Erythroblast (primary cell): ENCODE measurements around the gene MTMR8.
"Not testable (repeated sequence)": the region's sequence is repeated elsewhere in the genome, so short reads cannot be mapped to it uniquely, and the experiment has no call there.

Experiments used
- DNase-seq, 2 experiments: peaks; one replicate each; lab custom pipeline; 2025; lab: John Stamatoyannopoulos, UW
- GATA1 ChIP-seq: IDR thresholded peaks from 2 replicates; pipeline ENCODE4 v1.6.1; 2011; ENCODE audit warnings: low read depth, mild to moderate bottlenecking, control low read depth, low read length, moderate library complexity
- POLR2A ChIP-seq: IDR thresholded peaks from 2 replicates; pipeline ENCODE4 v1.6.1; 2011; ENCODE audit warnings: mild to moderate bottlenecking, low read length

MTMR8 gene

DNA sequence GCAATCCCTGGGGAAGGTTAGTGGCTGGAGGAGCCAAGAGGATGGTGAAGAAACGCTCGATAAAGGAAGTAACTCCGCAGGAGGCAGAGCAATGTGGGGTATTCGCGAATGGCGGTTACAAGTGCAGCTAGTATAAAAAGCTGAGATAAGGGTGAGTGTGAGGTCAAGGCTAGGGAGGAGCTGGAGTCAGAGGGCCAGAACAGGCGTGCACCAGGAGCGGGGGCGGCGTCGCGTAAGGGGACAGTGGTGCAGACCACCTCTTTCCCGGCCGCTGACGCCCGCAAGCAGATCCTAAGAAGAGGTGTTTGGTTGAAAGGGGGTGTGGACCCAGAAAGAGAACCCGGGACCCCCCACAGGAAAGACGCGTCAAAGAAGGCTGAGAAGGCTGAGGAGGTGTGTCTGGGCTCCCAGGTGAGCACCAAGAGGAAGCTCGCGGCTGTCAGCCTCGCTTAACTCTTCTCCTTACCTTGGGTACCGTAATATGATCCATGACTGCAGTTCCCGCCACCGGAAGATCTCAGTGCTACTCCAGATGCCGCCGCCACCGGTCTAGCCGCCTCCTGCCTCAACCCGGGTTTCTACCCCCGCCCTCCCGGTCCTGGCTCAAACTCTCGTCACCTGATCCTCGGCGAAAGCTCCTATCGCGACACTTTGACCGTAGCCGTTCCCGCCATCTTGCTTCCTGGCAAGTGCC is at the start of gene MTMR8:
Gene MTMR8 (minus strand): TSS at position 579 of the 694 bp plus-strand sequence. CDS start 89 bp downstream, at position 490.
- peak; percentile 44 for TF ChIP-seq POLR2A
- TF ChIP-seq GATA1: no peak
- peak; percentile 84 to 85 for DNase-seq

DNA sequence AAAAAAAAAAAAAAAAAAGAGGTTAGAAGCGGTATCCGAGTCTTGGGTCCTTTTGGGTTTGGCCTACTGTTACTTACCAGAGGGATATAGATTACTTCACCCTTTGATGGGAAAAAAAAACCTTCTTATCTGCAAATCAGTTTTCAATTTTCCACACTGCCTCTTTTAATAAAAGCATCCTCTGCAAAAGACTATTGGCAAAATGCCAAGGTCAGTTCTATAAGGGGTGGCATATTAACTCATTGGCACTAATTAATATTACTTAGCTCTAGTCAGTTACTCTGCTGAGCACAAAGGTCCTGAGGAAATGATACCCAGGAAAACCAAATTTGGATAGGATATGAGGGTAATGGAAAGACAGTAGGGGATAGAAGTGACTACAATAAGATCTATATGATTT is 44.3 kb upstream of the MTMR8 start:
- no peak for DNase-seq
- no peak for TF ChIP-seq POLR2A
- TF ChIP-seq GATA1: no peak

DNA sequence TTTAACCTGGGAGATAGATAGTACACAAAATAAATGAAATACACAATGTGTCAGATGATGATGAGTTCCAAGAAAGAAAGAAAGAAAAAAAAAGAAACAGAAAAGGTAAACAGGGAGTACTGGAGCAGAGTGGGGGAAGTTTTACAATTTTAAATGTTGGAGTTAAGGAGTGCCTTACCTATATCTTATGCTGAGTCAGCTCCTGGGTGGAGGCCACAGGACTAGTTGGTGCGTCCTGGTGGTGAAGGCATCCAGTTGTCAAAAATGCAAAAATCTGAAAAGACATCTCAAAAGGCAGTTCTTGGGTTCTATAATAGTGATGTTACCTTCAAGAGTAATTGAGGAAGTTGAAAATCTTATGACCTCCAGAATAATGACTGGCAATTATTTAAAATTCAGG is 42.4 kb upstream of the MTMR8 start:
- TF ChIP-seq GATA1: no peak
- TF ChIP-seq POLR2A: no peak
- DNase-seq: no peak

DNA sequence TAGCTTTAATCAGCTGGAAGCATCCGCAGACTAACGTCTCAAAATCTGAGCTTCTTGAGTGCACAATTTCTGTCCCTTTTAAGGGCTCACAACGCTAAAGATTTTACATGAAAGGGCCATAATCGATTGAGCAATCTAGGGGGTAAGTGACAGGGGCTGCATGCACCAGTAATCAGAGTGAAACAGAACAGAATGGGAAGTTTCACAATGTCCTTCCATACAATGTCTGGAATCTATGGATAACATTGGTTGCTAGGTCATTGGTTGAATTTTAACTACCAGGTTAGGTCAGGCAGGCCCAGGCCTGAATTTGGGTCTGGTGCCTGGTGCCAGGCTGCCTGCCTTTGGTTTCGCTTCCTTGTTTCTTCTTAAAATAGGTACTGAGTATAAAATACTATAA is 42.0 kb upstream of the MTMR8 start:
- no peak for TF ChIP-seq POLR2A
- TF ChIP-seq GATA1: no peak

DNA sequence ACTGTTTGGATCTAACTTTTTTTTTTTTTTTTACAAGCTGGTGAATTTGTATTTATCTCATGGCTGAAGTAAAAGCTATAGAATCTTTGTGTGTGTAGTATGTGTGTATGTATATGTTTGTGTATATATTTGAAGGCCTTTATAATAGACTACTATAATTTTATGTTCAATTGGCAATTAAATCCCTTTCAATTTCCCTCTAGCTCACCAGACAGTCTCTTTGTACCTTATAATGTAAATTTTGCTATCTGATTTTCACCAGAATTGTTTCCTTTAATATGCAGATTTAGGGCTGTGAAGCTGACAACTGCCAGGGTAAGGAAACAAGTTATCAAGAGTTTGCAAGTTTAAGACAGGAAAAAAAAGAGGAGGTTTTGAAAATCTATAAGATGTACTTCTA is 33.1 kb upstream of the MTMR8 start:
- TF ChIP-seq POLR2A (no peak), GATA1 (no peak)

More for the DNA sequence above, 42.0 kb upstream of the MTMR8 start:
- DNase-seq: no peak

DNA sequence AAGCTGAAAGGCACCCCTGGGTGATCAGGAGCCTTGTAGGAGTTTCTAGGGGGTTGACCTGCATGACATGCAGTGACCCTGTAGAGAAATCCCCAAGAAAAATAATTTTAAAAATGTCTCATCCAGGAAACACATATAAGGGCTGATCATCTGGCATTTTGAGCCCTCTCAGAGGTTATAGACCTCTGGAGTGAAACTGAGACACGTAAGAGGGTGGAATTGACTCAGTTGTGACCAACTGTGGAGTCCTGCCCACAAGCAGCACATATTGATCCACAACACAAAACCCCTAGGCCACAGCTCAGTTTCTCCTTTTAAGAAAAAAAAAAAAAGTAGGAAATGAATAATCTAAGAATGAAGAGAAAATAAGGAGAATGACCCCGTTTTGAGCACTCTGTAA is 32.5 kb upstream of the MTMR8 start:
- TF ChIP-seq POLR2A (no peak), GATA1 (no peak)
- DNase-seq: no peak

More for the DNA sequence above, 33.1 kb upstream of the MTMR8 start:
- DNase-seq: no peak

DNA sequence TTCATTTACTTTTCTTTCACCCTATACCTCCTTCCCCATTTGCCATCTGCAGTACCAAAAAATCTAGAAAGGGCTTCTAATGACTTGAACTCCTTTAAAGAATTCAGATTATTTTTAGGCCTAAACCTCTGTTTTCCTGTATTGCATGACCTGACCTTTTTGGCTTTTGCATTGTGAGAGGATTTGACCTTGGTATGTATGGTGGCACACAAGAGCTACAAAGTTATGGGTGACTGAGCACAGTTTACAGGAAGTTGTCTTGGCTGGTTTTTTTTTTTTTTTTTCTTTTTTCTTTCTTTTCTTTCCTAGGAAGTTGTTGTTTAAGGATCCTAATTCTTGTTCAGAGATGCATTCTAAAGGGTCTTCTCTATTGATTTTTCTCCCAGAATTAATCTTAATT is 32.0 kb upstream of the MTMR8 start:
- no peak for DNase-seq
- TF ChIP-seq GATA1 (no peak), POLR2A (no peak)

DNA sequence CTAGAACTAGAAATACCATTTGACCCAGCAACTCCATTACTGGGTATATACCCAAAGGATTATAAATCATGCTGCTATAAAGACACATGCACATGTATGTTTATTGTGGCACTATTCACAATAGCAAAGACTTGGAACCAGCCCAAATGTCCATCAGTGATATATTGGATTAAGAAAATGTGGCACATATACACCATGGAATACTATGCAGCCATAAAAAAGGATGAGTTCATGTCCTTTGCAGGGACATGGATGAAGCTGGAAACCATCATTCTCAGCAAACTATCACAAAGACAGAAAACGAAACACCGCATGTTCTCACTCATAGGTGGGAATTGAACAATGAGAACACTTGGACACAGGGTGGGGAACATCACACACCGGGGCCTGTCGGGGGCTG is 14.5 kb upstream of the MTMR8 start:
- not testable (repeated sequence) for DNase-seq

DNA sequence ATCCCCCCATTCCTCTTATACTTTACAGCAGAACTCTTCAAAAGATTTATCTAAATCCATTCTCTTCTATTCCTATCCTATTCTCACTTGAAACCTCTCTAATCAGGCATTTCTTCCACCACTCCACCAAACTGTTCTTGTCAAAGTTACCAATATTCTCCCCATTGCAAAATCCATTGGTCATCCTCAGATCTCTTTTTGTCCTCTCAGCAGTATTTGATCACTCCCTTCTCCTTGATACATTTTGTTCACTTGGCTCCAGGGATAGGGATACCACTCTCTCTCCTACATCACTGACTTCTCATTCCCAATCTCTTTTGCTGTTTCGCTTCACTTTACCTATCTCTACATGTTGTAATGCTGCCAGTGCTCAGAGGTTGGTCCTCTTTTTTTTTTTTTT is 2.8 kb upstream of the MTMR8 start:
- TF ChIP-seq POLR2A: no peak
- TF ChIP-seq GATA1: no peak
- no peak for DNase-seq

DNA sequence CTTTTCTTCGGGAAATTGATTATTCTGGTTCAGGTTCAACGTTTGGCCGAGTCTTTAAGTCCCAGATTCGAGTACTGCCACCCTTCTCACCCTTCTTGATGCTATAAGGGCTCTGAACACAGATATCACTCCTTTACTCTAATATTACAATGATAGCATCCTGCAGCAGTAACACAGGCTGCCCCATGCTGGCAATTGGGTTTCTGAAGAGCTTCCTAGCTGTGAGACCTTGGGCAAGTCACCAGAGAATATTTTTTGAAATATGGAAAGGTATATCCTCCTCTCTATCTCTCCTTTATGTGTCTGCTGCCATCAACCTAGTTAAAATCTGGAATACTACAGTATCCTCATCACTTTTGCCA is 297 bp upstream of the MTMR8 start:
- DNase-seq: no peak
- TF ChIP-seq GATA1 (no peak), POLR2A (no peak)

DNA sequence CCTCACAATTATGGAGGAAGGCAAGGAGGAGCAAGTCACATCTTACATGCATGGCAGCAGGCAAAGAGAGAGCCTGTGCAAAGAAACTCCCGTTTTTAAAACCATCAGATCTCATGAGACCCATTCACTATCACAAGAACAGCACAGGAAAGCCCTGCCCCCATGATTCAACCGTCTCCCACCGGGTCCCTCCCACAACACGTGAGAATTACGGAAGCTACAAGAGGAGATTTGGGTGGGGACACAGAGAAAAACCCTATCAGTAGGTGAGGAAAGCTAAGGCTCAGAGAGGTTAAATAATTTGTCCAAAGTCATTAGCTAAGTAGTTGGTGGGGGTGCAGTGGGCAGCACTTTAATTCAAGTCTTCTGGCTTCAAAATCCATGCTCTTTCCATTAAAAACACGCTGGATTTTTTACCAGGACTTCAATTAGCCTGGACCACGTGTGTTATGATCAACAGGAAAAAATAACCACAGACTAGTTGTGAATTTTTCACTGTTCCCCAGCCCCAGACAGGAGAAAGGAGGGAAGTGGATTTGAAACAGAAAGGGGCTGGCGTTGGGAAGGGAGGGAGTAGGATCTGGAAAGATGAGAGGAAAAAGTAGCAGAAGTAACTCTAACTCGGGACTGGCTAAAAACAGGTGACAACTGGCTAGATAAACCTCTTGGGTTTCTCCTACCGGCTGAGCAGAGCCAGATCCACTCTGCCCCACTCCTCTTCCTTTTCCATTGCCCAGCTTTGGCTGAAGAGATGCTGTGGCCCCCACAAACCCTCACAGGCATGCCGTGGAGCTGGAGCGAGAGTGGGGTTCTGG is 986 bp downstream of the MTMR8 start:
- DNase-seq: peak; percentile 27 to 34
- TF ChIP-seq GATA1 (no peak), POLR2A (no peak)

DNA sequence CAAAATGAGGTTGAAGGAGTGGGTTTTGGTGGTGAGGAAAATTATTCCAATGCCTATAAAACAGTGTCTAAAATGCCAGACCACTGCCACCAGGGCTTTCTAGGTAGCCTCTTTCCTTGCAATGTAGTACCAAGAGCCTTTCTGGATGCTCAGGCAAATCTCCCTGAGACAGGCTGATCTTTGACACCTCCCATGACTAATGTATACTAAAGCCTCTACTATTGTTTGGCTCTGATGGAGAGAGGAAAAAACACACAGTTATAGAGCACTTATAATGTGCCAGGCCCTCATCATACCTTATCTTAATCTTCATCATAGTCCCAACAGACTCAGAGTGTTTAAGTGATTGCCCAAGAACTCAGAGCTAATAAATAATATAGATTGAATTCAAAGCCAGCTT is 5.8 kb downstream of the MTMR8 start:
- no peak for DNase-seq
- no peak for TF ChIP-seq POLR2A
- no peak for TF ChIP-seq GATA1

DNA sequence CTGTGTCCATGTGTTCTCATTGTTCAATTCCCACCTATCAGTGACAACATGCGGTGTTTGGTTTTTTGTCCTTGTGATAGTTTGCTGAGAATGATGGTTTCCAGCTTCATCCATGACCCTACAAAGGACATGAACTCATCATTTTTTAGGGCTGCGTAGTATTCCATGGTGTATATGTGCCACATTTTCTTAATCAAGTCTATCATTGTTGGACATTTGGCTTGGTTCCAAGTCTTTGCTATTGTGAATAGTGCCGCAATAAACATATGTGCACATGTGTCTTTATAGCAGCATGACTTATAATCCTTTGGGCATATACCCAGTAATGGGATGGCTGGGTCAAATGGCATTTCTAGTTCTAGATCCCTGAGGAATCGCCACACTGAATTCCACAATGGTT is 14.5 kb downstream of the MTMR8 start:
- not testable (repeated sequence) for DNase-seq

DNA sequence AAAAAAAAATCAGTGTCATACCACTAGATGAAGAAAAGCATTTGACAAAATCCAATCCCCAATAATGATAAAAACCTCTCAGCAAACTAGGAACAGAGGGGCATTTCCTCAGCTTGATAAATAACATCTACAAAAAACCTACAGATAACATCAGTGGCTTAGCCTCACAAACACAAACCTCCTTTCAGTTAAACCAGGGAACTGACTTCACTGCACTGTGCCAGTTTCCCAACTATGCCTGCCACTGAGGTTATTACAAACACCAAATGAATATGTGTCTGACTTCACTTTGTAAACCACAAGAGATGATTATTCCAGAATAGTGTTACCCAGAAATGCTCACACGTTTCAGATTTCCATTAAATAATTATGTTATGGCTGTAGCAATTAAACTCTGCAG is 15.3 kb downstream of the MTMR8 start:
- DNase-seq: no peak
- TF ChIP-seq GATA1: no peak
- no peak for TF ChIP-seq POLR2A

DNA sequence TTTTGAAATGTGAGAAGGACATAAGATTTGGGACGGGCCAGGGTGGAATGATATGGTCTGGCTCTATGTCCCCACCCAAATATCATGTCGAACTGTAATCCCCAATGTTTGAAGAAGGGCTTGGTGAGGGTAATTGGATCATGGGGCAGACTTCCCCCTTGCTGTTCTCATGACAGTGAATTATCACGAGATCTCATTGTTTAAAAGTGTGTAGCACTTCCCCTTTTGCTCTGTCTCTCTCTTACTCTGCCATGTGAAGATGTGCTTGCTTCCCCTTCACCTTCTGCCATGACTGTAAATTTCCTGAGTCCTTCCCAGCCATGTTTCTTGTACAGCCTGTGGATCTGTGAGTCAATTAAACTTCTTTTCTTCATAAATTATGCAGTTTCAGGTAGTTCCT is 17.5 kb downstream of the MTMR8 start:
- no peak for TF ChIP-seq GATA1
- no peak for TF ChIP-seq POLR2A
- DNase-seq: no peak

DNA sequence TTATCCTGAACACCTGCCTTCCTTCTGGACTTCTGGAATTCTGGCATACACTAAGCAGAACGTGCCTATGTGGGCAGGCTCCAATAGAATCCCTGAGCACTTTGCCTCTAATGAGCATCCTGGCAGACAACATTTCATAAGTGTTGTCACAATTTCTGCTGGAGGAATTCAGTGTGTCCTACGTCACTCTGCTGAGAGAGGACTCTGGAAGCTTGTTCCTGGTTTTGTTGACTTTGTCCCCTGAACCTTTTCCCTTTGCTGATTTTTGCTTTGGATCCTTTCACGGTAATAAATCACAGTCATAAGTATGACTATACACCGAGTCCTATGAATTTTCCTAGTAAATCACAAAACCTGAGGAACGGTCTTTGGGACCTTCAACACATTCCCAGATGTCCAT is 43.2 kb downstream of the MTMR8 start:
- no peak for DNase-seq
- TF ChIP-seq POLR2A: no peak
- no peak for TF ChIP-seq GATA1
